Measurements from ENCODE around the gene RGL4. TPM values are rescaled to one million over a fixed set of nuclear protein-coding genes. Genes with fewer than 3 reads are reported as not detected.

The RGL4 gene
- total RNA-seq, 2 donors from 2014 or later = not detected

DNA sequence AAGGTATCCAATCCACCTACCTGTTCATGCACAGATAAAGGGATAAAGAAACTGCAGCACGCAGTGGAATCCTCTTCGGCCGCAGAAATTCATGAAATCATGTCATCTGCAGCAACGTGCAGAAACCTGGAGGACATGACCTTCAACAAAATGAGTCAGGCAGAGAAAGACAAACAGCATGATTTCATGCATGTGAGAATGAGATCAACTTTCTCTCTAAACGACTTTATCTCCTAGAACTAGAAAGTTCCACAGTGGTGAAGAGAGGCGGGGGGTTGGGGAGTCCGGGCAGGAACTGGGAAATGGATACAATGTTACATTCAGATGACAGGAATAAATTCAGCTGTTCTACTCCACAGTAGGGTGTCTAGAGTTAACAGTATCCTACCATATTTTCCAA, 9.9 kb downstream of the RGL4 start:
- Histone ChIP-seq H3K27ac (ENCODE audit: low read depth, low read length) (no peak overlapping the region), H3K36me3 (ENCODE audit: control insufficient read depth, insufficient read depth, low read length) (peaks cover 57% of the 10 kb centered on the region), H3K4me3 (ENCODE audit: low read length) (no peak overlapping the region), H3K4me1 (ENCODE audit: control insufficient read depth, insufficient read depth, low read length) (no peaks in the 10 kb centered on the region), H3K27me3 (ENCODE audit: control insufficient read depth, insufficient read depth, low read length, poor library complexity, severe bottlenecking) (no peaks in the 10 kb centered on the region), H3K9ac (ENCODE audit: extremely low read depth, low read length, poor library complexity, severe bottlenecking) (no peak overlapping the region), H3K9me3 (ENCODE audit: control insufficient read depth, low read length) (no peaks in the 10 kb centered on the region)
- no peak for DNase-seq
- peaks cover 52% of the 10 kb centered on the region for H3K36me3 Mint-ChIP-seq (ENCODE audit: low read depth)
- no peak overlapping the region for H3K4me3 Mint-ChIP-seq
- H3K9me3 Mint-ChIP-seq = no peaks in the 10 kb centered on the region
- no peaks in the 10 kb centered on the region for H3K27me3 Mint-ChIP-seq (ENCODE audit: insufficient read depth)
- H3K4me1 Mint-ChIP-seq = no peaks in the 10 kb centered on the region
- TF ChIP-seq, protein P1, sequence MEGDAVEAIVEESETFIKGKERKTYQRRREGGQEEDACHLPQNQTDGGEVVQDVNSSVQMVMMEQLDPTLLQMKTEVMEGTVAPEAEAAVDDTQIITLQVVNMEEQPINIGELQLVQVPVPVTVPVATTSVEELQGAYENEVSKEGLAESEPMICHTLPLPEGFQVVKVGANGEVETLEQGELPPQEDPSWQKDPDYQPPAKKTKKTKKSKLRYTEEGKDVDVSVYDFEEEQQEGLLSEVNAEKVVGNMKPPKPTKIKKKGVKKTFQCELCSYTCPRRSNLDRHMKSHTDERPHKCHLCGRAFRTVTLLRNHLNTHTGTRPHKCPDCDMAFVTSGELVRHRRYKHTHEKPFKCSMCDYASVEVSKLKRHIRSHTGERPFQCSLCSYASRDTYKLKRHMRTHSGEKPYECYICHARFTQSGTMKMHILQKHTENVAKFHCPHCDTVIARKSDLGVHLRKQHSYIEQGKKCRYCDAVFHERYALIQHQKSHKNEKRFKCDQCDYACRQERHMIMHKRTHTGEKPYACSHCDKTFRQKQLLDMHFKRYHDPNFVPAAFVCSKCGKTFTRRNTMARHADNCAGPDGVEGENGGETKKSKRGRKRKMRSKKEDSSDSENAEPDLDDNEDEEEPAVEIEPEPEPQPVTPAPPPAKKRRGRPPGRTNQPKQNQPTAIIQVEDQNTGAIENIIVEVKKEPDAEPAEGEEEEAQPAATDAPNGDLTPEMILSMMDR (conservative IDR thresholded peaks at IDR 0.05) = no peak
- no peak overlapping the region for H3K27ac Mint-ChIP-seq
- WGBS, 2 experiments (ENCODE audit: insufficient coverage in 1 of 2, insufficient read length in 1 of 2) = 94 to 95% methylated on average over 5 to 7 of the region's 7 CpGs

DNA sequence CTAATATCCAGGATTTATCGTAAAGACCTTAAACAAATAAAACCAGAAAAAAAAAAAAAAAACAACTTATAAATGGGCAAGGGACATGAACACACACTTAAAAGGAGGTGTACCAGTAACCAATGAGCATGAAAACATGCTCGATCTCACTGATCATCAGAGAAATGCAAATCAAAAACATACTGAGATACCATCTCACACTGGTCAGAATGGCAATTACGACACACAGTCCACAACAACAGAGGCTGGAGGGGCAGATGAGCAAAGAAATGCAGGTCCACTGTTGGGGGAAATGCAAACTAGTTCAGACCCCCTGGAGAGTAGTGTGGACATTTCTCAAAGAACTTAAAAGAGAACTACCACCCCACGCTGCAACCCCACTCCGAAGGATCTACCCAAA, 13.2 kb downstream of the RGL4 start:
- Histone ChIP-seq H3K4me1 (ENCODE audit: control insufficient read depth, insufficient read depth, low read length) (no peaks in the 10 kb centered on the region), H3K27ac (ENCODE audit: low read depth, low read length) (no peak overlapping the region), H3K4me3 (ENCODE audit: low read length) (no peak overlapping the region), H3K27me3 (ENCODE audit: control insufficient read depth, insufficient read depth, low read length, poor library complexity, severe bottlenecking) (no peaks in the 10 kb centered on the region), H3K9ac (ENCODE audit: extremely low read depth, low read length, poor library complexity, severe bottlenecking) (no peak overlapping the region), H3K36me3 (ENCODE audit: control insufficient read depth, insufficient read depth, low read length) (peaks cover 88% of the 10 kb centered on the region), H3K9me3 (ENCODE audit: control insufficient read depth, low read length) (no peaks in the 10 kb centered on the region)
- DNase-seq = no peak
- Mint-ChIP-seq H3K27ac (no peak overlapping the region), H3K36me3 (ENCODE audit: low read depth) (peaks cover 80% of the 10 kb centered on the region), H3K9me3 (no peaks in the 10 kb centered on the region), H3K4me1 (no peaks in the 10 kb centered on the region), H3K27me3 (ENCODE audit: insufficient read depth) (no peaks in the 10 kb centered on the region), H3K4me3 (no peak overlapping the region)
- WGBS, 2 experiments (ENCODE audit: insufficient coverage in 1 of 2, insufficient read length in 1 of 2) = 86 to 94% methylated on average over 2 to 5 of the region's 5 CpGs
- TF ChIP-seq, protein P1 (conservative IDR thresholded peaks at IDR 0.05) = no peak

DNA sequence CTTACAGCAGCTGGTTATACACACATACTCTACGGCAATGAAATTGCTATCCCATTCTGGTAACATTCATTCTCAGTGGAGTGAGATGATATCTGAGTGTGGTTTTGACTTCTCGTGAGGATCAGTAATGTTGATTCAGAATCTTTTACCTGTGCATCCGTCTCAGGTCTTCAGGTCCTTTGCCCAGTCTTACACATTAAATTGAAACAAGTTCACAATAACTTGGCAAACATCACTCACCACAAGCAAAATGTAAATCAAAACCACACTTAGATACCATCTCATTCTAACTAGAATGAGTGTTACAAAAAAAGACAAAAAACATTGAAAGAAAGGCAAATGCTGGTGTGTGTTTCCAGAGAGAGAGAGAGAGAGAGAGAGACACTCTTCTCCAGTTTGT, 14.0 kb downstream of the RGL4 start:
- Histone ChIP-seq H3K9me3 (ENCODE audit: control insufficient read depth, low read length) (no peaks in the 10 kb centered on the region), H3K9ac (ENCODE audit: extremely low read depth, low read length, poor library complexity, severe bottlenecking) (no peak overlapping the region), H3K4me3 (ENCODE audit: low read length) (no peak overlapping the region), H3K36me3 (ENCODE audit: control insufficient read depth, insufficient read depth, low read length) (peaks cover 88% of the 10 kb centered on the region), H3K4me1 (ENCODE audit: control insufficient read depth, insufficient read depth, low read length) (no peaks in the 10 kb centered on the region), H3K27me3 (ENCODE audit: control insufficient read depth, insufficient read depth, low read length, poor library complexity, severe bottlenecking) (no peaks in the 10 kb centered on the region), H3K27ac (ENCODE audit: low read depth, low read length) (no peak overlapping the region)
- H3K4me1 Mint-ChIP-seq = no peaks in the 10 kb centered on the region
- peaks cover 84% of the 10 kb centered on the region for H3K36me3 Mint-ChIP-seq (ENCODE audit: low read depth)
- TF ChIP-seq, protein P1 (conservative IDR thresholded peaks at IDR 0.05) = no peak
- DNase-seq = no peak
- H3K9me3 Mint-ChIP-seq = no peaks in the 10 kb centered on the region
- no peak overlapping the region for H3K27ac Mint-ChIP-seq
- no peak overlapping the region for H3K4me3 Mint-ChIP-seq
- no peaks in the 10 kb centered on the region for H3K27me3 Mint-ChIP-seq (ENCODE audit: insufficient read depth)
- WGBS, 2 experiments (ENCODE audit: insufficient coverage in 1 of 2, insufficient read length in 1 of 2) = 97 to 100% methylated on average over 1 to 3 of the region's 3 CpGs

All from endodermal cell (in vitro differentiated cells).